ENCODE measurements around the gene PTPRE.

PTPRE gene

DNA sequence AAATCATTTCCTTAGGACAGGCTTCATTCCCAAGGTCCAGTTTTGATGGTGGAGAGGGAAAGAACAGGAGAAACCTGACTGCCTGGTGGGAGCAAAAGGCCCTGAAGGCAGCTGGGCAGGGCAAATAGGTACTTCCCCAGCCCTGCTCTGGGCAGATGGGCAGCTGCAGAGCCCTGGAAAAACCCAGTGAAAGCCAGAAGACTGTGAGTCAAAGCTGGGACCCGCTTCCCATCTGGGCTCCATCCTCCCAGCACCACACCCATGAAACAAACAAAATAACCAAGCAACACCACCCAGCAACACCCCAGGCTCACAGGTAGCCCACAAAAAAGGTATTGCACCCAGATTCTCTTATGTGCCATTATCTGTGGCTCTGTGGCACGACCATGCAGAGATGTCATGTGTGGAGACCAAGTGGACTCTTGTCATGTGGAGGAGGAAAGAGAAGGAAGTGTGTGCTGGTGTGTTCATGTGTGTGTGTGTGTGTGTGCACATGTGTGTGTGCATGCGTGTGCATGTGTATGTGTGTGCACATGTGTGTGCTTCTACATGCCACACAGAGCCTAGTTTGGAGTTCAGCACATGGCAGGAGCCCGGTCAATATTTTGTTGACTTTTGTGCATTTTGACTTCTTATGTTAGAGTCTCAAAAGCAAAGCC is 24.0 kb upstream of the PTPRE start:
- no peak for DNase-seq

DNA sequence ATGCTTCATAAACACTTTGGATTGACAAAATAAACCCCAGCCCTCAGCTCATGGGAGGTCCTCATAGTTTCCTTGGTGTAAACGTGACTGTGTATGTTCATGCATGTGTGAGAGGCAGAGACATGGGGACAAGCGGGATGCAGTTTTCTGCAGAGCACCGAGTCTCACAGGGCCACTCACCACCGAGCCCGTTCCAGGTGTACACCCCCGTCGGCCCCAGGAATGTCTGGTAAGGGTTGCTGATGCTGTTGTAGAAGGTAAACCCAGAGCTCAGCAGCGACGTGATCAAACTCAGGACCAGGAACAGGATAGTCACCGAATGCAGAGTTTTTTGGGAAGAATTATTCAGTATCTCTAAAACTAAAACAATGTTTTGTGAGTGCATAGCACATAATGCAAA is 23.4 kb upstream of the PTPRE start:
- DNase-seq, result no peak

DNA sequence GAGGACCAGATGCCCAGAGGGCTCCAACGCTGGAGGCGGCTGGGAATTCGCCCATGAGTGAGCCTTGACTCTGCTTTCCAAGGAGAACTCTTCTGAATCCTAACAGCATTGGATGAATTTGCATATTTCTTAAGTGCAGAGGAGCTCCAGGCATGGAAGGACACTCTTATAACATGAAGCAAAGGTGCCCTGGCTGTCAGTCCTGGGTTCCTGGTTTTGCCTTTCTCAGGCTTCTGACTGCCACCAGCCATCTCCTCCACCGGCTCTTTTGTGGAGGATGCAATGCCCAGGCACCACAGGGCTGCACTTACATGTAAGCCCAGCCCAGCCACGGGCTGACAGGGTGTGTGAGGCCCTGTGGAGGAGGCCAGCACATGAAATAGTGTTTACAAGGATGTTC is 22.4 kb upstream of the PTPRE start:
- DNase-seq, result no peak

DNA sequence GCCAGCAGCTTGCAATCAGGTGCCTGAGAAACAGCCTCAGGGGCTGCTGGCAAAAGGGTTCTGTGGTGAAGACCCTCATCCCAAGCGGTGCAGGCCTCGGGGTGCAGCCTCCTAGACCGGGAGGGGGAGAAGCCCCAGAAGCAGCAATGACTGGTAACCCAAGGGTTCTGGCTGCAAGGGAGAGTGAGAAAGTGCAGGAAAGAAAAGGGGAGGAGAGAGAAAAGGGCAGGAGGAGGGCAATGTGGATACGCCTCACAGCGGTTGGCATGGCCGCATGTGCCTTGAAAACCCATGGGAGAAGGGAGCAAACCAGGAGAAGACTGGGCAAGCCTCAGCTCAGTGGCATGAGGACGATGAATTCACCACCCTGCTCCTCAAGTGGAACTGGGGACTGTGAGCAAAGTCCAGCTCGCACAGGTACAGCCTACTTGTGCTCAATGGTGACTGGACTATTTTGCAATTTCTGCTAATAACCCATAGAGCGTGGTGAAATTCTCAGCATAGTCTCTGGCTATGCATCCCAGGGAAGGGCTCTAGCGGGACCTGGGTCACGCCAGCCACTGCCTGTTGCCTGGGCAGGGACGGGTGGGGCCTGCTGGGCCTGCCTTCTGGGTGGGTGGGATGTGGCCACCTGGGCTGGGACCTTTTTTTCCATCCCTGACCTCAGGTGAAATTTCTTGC is 20.4 kb upstream of the PTPRE start:
- DNase-seq, result no peak

DNA sequence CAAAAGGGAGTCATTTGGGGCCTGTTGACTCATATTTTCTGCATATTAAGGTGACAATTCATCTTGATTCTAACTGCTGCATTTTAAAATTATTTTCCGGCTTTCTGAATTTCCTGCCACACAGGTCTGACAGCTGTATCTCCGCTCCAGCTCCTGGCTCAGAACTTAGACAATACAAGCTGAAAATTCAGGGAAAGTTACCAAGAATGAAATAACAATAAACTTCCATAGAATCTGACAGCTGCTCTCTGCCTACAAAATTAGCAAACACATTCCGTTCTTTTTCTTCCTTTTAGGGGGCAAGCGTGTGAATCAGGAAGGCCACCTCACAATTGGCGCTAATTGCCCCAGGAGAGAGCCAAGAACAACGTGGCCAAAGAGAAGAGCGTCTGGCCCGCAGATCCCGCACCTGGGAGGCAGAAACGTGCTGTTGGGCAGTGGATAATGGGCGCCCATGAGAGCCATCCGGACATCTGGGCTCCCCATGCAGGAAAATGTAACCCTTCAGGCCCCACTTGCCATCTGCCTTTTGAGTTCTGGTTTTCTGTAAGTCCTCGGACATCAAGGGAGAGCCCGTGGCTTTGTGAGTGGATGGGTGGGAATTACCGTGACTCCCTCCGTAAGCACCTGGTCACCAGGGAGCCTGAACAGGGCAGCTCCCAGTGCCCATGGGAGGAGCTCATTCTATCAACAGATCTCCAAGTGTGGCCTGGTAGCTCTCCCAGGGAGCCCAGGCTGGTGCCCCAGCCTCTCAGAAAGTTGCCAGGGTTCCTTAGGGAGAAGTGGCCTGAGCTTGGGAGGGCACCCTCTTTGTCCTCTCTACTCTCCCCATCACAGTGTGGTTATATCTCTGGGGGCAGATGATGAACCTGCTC is 19.1 kb upstream of the PTPRE start:
- DNase-seq, result no peak

DNA sequence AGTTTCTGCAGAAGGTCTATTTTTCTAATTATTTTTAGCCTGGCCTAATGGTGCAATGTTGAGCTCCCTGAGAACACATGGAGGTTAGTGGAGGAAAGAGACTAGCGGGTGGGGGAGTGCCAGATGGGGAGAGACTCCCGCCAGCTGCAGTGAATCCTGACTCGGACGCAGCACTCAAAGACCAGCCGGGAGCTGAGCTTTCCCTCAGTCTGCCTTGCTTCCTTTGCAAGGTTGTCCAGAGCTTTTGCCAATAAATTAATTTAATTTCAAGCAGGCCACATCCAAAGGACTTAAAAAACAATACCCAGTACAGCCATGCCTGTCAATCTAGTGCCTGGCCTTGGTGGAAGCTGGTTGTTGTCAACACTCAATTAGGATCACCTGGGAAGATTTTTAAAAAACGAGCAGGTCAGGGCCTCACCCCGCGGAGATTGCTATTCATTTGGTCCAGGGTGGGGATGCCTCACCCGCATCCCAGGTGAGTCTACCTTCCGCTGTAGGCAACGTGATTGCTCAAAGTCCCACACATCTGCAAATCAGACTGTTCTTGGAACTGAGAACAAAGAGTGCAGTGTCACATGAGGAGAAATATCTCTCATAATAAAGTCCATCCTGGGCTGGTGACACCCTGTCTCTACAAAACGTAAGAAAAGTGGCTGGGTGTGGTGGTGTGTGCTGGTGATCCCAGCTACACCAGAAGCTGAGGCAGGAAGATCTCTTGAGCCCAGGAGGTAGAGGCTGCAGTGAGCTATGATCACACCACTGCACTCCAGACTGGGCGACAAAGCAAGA is 18.2 kb upstream of the PTPRE start:
- no peak for DNase-seq

DNA sequence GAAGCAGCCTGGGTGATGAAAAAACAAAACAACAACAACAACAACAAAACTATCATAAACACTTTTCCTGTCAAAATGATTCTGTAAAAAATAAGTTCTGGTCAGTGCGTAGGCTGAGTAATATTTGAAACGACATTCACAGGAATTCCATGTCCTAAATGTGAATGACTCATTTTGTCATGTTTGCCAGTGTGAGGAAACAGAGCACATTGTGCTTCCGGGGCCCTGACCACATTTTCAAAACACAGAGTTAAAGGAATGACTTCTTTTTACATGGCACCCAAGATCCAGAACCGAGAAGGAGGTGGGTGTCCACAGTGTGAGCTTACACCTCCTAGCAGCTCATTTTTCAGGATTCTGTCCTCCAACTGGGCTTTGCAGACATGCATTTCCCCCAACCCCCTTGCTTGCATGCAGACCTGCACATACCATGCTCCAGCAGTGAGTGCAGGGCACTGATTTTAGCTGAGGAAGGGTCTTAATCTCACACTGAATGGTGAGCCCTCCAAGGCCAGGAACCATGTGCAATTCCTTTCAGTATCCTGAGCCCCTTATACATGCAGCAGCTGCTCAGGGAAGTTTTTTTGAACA is 17.2 kb upstream of the PTPRE start:
- no peak for DNase-seq

DNA sequence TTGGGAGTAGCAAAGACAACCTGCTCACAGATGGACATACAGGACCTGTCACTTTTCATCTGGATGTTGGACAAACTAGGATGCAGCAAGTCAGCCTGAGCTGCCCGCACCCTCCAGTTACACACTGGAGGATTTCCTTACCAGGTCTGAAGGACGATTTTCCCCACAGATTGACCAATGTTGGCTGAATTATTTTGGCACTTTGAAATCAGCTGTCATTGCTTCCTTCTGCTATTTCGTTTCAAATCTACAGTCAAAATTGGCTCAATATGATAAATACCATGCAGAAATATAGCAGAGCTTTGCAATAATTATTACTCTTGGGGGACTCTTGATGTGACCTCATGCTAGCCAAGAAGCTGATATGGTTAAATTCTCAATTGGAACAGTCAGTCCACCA is 16.7 kb upstream of the PTPRE start:
- DNase-seq, result no peak

DNA sequence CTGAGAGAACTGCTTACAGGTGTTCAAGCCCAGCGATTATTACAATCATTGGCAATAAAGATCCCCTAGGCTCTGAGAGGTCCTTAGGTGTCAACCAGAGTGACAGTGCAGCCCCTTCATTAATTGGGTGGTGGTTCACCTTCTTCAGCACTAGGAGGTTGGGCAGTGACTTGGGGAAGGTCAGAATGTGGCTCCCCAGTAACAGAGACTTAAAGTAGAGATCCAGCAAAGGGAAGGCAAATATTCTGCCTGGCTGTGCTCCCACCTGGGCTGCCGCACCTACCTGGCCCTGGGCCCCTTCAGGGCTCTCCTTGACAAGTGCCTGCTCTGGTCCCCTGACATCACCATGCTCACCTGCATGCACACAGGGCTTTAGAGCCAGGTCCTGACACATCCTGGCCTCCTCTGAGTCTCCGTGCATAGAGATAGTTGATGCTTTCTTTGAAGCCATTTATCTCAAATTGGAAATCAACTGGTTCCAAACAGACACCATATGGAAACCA is 16.0 kb upstream of the PTPRE start:
- no peak for DNase-seq

DNA sequence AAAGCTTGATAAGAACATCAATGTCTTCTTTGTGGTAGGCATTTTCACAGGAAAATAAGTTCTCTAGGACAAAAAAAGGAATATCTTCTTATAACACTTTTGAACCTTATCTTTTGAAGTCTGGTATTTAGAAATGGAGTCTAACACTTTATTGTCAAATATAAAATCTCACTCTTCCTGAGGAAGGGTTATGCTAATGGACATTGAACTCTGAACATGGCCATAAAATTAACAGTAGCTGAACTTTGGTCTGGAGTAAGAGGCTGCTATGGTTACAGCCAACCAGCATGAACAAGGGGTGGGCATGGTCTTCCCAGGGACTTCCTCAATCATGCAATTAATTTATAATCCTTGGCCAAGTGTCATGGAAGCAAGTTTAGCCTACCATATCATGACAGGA is 14.2 kb upstream of the PTPRE start, which contains the start of gene CLRN3:
Gene CLRN3 (minus strand): TSS at position 199 of the 400 bp plus-strand sequence. CDS start 157 bp downstream, at position 42.
- DNase-seq, result no peak

DNA sequence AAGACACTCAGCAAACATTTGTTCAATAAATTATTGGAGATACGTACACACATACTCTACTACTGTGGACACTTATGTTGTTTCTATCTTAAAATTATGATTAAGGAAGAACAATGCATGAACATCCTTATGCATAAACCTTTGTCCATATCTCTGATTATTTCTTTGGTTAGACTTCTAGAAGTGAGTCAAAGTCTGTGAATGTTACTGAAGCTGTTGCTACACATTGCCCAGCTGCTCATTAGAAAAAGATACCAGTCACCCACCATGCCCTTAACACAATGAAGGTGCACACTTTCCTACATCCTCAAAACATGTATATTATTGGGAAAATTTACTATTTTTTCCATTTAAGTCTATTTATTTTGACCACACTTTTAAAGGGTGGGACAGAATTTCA is 12.8 kb upstream of the PTPRE start:
- DNase-seq, result no peak

DNA sequence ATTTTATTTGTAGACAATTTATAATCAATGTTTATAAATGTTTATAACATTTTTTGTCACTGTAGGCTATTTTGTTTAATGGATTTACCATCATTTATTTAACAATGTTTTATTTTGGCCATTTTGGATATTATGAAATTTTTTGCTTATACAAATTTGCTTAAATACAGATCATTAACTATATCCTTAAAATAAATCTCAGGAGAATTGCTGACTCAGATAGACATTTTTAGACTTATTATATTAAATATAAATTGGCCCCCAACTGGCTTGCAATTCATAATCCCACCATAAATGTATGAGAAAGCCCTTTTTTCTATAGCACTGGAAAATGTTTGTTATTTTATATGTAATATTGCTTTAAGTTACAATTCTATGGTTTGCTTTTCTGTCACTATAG is 10.3 kb upstream of the PTPRE start:
- no peak for DNase-seq

DNA sequence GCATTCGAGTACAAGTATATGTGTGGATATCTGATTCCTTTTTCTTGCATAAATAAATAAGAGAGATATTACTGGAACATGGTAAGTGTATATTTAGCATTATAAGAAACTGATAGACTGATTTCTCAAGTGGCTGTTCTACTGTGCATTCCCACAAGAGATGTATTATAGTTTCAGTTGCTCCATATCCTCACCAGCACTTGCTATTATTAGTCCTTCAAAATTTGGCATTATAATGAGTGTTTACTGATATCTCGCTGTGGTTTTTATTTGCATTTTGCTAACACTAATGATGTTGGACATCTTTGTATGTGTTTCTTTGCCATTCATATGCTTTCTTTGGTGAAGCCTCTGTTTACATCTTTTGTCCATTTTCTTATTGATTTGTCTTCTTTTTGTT is 9.7 kb upstream of the PTPRE start:
- no peak for DNase-seq

DNA sequence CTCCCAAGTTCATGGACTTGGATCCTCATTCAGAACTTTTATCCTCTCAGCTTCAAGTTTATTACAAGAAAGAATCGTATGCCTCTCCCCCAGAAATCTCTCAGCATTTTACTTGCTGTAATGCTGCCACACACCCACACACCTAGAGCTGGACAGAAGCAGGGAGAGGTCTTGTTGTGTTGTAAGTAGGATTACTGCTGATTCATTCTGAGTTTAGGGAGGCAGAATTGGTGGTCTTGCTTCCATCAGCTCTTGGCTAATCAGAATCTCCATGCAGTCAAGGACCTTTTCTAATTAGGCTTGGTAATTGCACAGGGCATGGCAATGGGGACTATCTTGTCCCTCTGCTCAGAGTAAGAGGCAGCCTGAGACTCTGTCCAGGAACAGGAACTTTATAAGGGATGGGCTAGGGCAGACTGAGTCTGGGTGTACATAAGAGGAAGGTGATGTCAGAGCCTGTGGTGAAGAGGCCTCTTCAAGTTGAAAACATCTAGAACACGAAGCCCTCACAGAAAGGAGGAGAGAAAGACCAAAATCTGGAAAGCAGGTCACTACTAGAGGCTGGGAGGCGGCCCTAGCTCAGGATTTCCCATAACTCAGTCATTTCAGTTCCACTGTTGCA is 7.0 kb upstream of the PTPRE start:
- DNase-seq, result no peak

DNA sequence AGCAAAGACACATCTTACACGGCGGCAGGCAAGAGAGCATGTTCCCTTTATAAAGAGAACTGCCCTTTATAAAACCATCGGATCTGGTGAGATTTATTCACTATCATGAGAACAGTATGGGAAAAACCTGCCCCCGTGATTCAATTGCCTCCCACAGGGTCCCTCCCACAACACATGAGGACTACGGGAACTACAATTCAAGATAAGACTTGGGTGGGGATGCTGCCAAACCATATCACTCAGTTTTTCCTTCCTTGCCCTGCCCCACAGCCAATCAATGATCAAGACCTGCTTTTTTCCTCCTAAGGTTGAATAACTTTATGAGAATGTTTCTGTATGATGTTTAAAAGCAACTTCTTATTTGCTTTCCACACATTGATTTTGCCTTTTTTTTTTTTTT is 3.1 kb upstream of the PTPRE start:
- DNase-seq, result no peak

DNA sequence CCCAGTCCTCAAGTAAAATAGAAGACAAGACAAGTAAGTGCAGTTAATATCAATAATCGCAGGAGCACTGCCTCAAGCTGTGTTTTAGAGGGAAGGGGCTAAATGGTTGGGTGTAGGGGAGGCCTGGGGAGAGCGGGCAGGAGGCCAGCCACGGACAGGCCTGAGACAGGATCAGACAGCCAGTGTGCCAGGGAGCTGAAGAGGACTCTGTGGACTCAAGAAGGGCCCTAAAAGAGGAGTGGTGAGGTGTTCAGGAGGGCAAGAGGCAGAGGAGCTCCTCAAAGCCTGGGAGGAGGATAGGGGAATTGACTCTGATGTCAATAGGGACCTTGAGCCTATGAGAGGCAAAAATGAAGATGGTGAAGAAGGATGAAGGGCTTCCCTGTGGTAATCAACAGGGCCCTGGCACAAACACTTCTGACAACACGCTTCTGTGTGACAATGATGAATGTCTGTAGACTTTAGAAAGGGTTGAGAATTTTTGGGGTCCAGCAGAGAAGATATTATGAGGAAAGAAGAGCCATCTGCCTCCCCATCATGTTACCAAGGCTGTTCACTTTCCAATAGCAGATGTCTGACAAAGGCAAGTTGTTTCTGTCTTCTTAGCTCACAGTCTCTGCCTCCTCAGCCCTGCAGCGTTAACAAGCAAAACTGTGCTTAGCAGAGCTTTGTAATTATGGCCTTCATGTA is 2.4 kb upstream of the PTPRE start:
- DNase-seq, result no peak

DNA sequence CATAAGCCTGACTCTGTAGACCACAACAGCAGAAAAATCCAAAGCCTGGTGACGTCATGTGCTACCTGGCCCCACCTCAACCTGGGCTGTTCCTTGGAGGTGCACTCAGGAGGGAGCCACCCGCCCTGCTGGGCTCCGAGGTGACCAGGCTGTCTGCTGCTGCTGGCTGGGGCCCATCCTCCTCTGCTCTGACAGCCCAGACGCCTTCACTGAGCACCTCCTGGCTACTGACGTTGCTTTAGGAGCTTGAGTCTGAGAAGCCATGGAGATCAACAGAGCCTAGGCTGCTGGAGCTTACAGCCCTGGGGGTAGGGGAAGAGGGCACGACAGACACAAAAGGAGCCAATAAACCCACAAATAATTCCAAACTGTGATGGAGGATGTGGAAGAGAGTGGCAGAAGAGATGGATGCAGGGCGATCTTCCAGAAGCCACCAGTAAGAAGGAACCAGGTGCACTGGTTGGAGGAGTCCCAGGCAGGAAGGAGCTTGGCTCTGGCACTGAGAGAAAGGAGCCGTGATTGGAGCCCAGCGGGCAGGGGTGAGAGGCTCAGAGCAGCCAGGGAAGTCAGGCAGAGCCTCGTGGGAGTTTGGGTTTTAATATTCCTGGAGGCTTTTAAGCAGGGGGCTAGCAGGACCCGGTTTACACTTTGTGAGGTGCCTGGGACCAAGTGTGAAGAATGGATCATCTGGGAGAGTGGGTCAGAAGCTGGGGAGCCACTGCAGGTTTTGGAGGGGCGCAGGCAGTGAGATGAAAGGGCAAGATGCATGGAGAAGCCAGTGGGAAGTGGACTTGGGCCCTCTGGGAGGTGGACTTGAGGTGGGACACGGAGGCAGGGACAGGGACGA is 1.7 kb upstream of the PTPRE start:
- DNase-seq, result no peak

DNA sequence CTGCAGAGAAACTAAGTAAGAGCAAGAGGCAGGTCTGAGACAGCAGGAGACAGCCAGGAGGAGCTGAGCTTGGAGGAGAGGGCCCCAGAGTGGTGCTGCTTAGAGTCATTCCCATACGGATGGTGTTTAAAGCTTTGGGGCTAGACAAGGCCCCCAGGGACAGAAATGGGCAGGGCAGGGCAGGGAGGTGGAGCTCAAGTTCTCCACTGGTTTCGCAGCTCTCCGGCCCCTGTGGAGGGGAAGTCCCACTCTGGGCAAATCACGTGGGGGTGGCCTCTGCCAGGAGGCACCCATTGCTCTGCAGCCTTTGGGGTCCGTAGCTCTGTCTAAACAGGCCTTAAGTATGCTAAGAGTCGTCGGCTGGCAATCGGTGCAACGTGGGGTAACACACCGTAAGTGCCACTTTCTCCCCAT is 1.0 kb upstream of the PTPRE start:
- DNase-seq, result no peak

DNA sequence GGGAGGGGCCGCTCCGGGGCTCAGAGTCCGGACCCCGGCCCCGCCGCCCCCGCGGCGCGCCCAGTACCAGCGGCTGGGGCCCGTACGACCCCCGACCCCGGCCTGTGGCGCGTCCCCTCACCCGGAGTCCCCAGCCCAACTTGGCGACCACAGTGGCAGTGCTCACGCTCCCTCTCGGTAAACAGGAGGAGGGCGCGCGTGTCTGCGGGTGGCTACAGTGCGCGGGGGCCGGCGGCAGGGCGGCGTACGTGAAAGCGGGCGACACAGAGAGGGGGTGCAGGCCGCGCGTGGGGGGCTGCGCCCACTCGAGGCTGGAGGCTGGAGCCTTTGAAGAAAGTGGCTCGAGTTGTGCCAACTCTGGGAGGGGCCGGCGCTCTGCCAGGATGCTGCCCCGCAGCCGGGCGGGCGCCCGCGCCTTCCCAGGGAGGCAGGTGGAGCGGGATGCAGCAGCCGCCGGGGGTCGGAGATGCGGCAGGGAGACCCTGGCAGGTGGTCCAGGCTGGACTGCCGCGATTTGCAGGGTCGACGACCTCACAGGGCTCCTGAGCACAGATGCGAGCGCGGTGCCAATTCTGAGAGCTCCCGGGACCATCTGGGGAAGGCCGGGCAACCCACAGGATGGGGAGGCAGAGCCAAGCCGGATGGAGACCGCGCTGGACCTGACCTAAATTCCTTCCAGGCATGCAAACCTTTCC is 655 bp downstream of the PTPRE start:
- DNase-seq, result no peak

Data from stimulated activated CD4-positive, alpha-beta T cell treated with anti-CD3 and anti-CD28 coated beads, Interleukin-2, amount 100 ng/mL, for 48 hours (primary cell).